MCF 10A (cell line): ENCODE measurements around the gene ZBTB7C. TPM values are rescaled to one million over a fixed set of nuclear protein-coding genes. Genes with fewer than 3 reads are reported as not detected.

ENCODE experiments used
- BruUV-seq: library from RNA; stranded (reverse); fragments of 400-500 nt; replicated peaks from 2 replicates; lab custom pipeline; 2021; lab: Mats Ljungman, UMichigan
- CTCF ChIA-PET: fragments of 300-600 bp; sonication (Branson Sonifier 250); formaldehyde crosslinking; extraction: SDS; loops from one replicate; lab custom pipeline; 2021; ENCODE audit warnings: antibody characterized with exemption, inconsistent platforms; lab: Yijun Ruan, JAX
- POLR2A ChIA-PET: fragments of 300-600, 350-650 bp; sonication (Branson Sonifier 250); formaldehyde crosslinking; extraction: SDS; loops from one replicate; lab custom pipeline; 2020; ENCODE audit warnings: antibody characterized with exemption, inconsistent platforms; lab: Yijun Ruan, JAX
- DNase-seq: peaks from one replicate; pipeline ENCODE4 v3.0.0-alpha.2; 2018; ENCODE audit not compliant: unreplicated experiment
- H3K27ac Mint-ChIP-seq: one replicate; pipeline ENCODE4 v1.8.0; 2022; ENCODE audit warnings: mild to moderate bottlenecking, low read depth, mixed read lengths; ENCODE audit not compliant: unreplicated experiment
- H3K27me3 Mint-ChIP-seq: one replicate; pipeline ENCODE4 v1.8.0; 2022; ENCODE audit warnings: mixed read lengths; ENCODE audit not compliant: insufficient read depth, unreplicated experiment
- H3K36me3 Mint-ChIP-seq: one replicate; pipeline ENCODE4 v1.8.0; 2022; ENCODE audit warnings: mild to moderate bottlenecking, moderate library complexity, mixed read lengths; ENCODE audit not compliant: insufficient read depth, unreplicated experiment
- H3K4me1 Mint-ChIP-seq: one replicate; pipeline ENCODE4 v1.8.0; 2022; ENCODE audit warnings: mixed read lengths; ENCODE audit not compliant: insufficient read depth, unreplicated experiment
- H3K4me3 Mint-ChIP-seq: one replicate; pipeline ENCODE4 v1.8.0; 2022; ENCODE audit warnings: mild to moderate bottlenecking, moderate library complexity, mixed read lengths; ENCODE audit not compliant: unreplicated experiment
- H3K9me3 Mint-ChIP-seq: one replicate; pipeline ENCODE4 v1.8.0; 2022; ENCODE audit warnings: mixed read lengths; ENCODE audit not compliant: unreplicated experiment
- CTCF ChIP-seq: fragments of 200-600 bp; IDR thresholded peaks from one replicate; pipeline ENCODE4 v1.8.0; 2022; ENCODE audit warnings: antibody characterized with exemption, mild to moderate bottlenecking; ENCODE audit not compliant: unreplicated experiment
- intact Hi-C: fragments of 100-400 bp; cut with micrococcal nuclease; formaldehyde crosslinking; loops from 2 replicates; pipeline ENCODE4 v1.14.1; 2022
- total RNA-seq: library from RNA; stranded (reverse); gene quantifications from 2 replicates; pipeline ENCODE4 v1.2.3, GENCODE V29; 2022

Gene ZBTB7C
- total RNA-seq, 1 experiment from 2014 or later: 0.42 TPM

- peak; percentile 28 for DNase-seq
- H3K4me1 Mint-ChIP-seq: peaks cover 1% of the 10 kb centered on the region
- ChIA-PET CTCF (interaction anchor here (0.6 to 3.5 kb wide), 13 partner anchors 11 to 226 kb away, joined by 3 to 37 read pairs (median 5); no protein-coding TSS in a partner anchor), POLR2A (no interaction called here)
- peak; percentile 52 for TF ChIP-seq CTCF
- intact Hi-C loops: no loop called here
- no peak overlapping the region for H3K27ac Mint-ChIP-seq
- H3K27me3 Mint-ChIP-seq: no peaks in the 10 kb centered on the region
- no TSS peak for BruUV-seq
- peaks cover 6% of the 10 kb centered on the region for H3K36me3 Mint-ChIP-seq
- H3K4me3 Mint-ChIP-seq: no peak overlapping the region
- H3K9me3 Mint-ChIP-seq: no peaks in the 10 kb centered on the region
Observed at GRCh38 chr18:47997338-47997780, 411.8 kb downstream of the ZBTB7C start.

GRCh38 chr18:47996091-47996541, 413.1 kb downstream of the ZBTB7C start:
- TF ChIP-seq CTCF: no peak
- no peak overlapping the region for H3K4me3 Mint-ChIP-seq
- peaks cover 6% of the 10 kb centered on the region for H3K36me3 Mint-ChIP-seq
- intact Hi-C loops: no loop called here
- H3K9me3 Mint-ChIP-seq: no peaks in the 10 kb centered on the region
- no peak for DNase-seq
- H3K4me1 Mint-ChIP-seq: no peaks in the 10 kb centered on the region
- no peak overlapping the region for H3K27ac Mint-ChIP-seq
- no TSS peak for BruUV-seq
- H3K27me3 Mint-ChIP-seq: no peaks in the 10 kb centered on the region
- ChIA-PET CTCF (interaction anchor here (0.6 to 3.5 kb wide), 6 partner anchors 9 to 46 kb away, joined by 3 to 37 read pairs (median 3); no protein-coding TSS in a partner anchor), POLR2A (interaction anchor here (0.9 kb wide), 1 partner anchor 10 kb away, joined by 3 read pairs; no protein-coding TSS in a partner anchor)

GRCh38 chr18:47995654-47996053, 413.5 kb downstream of the ZBTB7C start:
- no TSS peak for BruUV-seq
- no peaks in the 10 kb centered on the region for H3K9me3 Mint-ChIP-seq
- no peak for DNase-seq
- H3K27ac Mint-ChIP-seq: no peak overlapping the region
- H3K4me1 Mint-ChIP-seq: no peaks in the 10 kb centered on the region
- H3K36me3 Mint-ChIP-seq: peaks cover 6% of the 10 kb centered on the region
- ChIA-PET CTCF (interaction anchor here (0.7 to 3.5 kb wide), 3 partner anchors 12 to 38 kb away, joined by 3 to 37 read pairs (median 3); no protein-coding TSS in a partner anchor), POLR2A (interaction anchor here (0.6 to 0.9 kb wide), 2 partner anchors 10 to 72 kb away, joined by 3 read pairs; no protein-coding TSS in a partner anchor)
- H3K27me3 Mint-ChIP-seq: no peaks in the 10 kb centered on the region
- no peak overlapping the region for H3K4me3 Mint-ChIP-seq
- intact Hi-C loops: no loop called here
- no peak for TF ChIP-seq CTCF

DNA sequence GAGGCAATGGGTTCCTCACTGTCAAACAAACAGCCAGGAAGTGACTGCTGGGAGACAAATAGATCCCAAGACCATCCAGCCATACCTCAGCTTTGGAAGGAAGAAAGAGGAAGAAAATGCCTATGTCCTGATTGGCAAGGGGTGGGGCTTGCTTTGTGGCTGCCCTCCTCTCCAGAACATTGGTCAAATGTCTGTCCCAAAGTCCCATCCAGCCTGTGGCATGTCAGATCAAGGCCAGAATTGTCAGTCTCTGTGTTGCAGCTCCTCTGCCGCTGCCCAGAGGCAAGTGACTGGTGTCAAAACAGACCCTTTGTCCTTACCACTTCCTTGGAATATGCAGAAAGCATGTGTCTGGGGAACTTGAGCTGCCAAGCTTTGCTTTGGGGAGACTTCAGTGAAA, 415.8 kb downstream of the ZBTB7C start:
- H3K4me1 Mint-ChIP-seq: no peaks in the 10 kb centered on the region
- no peak for TF ChIP-seq CTCF
- peaks cover 6% of the 10 kb centered on the region for H3K36me3 Mint-ChIP-seq
- no TSS peak for BruUV-seq
- intact Hi-C loops: no loop called here
- no peak overlapping the region for H3K27ac Mint-ChIP-seq
- CTCF ChIA-PET: no interaction called here
- H3K9me3 Mint-ChIP-seq: no peaks in the 10 kb centered on the region
- no peak for DNase-seq
- H3K4me3 Mint-ChIP-seq: no peak overlapping the region
- POLR2A ChIA-PET: no interaction called here
- H3K27me3 Mint-ChIP-seq: no peaks in the 10 kb centered on the region
